GM19193 (cell line): Measurements from ENCODE around the gene KRT222.

Experiments
- POLR2A ChIP-seq: IDR thresholded peaks from 4 replicates; pipeline ENCODE4 v1.6.1; 2011; ENCODE audit not compliant: insufficient read depth, insufficient read length; ENCODE audit errors: extremely low read depth

The KRT222 gene

DNA sequence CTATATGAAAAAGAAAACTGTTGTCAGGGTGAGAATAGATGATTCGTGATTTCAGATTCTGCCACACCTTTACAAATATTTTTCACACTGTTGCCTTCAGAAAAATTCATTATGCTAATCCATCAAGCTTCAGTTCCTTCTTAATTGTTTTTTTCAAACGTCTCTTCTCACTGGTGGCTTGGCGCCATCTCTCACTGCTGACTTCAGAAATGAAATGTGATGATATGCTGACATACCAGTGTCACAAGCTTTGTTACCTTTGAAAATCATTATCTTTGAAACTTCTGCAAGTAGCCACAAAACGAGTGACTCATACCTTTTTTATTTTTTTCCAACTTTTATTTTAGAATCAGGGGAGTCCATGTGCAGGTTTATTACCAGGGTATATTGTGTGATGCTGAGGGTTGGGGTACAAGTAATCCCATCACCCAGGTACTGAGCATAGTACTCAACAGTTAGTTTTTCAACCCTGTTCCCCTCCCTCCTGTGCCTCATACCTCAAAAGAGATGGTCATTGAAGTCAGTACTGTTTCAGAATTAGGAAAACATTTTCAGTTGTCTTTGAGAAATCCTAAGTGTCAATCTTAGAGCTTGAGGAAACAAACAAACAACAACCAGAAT lies 14.0 kb upstream of the KRT222 start:
- no peak for TF ChIP-seq POLR2A

DNA sequence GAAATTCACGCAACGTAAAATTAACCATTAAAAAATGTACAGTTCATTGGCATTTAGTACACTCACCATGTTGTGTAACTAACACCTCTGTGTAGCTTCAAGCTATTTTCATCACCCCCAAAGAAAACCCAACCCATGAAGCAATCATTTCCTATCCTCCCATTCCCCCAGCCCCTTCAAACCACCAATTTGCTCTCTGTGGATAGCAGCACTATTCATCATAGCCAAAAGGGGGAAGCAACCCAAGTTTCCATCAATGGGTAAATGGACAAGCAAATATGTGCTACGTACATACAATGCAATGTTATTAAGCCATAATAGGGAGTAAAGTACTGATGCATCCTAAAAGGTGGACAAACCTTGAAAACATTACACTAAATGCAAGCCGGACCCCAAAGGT lies 10.9 kb upstream of the KRT222 start:
- TF ChIP-seq POLR2A, result no peak

DNA sequence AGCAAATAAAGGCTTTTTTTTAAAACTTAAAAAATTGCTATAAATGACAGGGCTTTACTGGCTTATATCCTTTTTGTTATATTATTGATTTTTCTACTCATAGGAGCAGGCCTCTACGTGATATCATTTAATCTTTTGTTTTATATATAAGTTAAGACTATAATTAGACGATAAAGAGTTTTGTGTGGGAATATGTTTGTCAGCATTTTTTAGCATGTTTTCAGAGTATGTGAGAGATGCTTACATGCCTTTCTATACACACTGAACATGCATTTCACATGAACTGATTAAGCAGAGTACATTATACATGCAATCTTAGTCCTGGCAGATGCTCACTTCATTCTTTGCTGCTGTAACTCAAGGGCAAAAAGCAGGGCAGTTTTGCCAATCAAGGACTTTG lies 7.7 kb upstream of the KRT222 start:
- no peak for TF ChIP-seq POLR2A

DNA sequence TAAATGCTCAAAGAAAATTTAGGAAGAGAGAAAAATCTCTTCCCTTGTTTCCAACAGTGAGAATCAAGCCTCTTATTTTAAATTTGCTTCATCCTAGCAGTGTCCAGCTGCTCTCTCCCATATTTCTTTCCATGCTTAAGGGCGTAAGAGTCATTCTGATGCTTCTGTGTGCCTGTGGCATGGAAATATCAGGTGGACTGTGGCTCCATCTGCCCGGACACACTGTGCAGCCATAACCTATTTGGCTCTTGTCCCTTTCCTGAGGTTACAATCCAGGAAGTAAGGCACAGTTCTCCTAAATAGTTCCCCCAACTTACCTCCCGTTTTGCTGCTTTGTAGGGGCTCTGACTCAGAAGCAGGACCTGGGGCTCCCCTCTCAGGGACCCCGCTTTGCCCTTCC lies 6.3 kb upstream of the KRT222 start:
- TF ChIP-seq POLR2A, result no peak

DNA sequence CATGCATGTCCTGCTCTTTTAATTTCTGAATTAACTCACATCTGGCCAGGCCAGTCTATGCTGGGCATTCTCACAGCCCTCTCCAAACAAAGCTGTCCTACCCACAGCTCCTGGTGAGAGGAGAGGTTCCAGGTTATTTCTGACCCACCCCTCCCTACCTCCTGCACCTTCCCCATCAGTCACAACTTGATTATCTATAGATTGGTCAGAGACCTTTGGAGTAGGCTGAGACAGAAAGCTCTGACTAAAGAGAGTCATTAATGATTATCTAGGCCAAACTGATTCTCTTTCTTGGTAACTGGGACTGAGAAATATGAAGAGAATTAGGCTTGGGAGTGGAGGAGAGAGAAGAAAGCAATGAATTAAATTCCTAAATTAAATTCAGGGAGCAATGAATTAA lies 1.4 kb upstream of the KRT222 start:
- TF ChIP-seq POLR2A, result no peak

DNA sequence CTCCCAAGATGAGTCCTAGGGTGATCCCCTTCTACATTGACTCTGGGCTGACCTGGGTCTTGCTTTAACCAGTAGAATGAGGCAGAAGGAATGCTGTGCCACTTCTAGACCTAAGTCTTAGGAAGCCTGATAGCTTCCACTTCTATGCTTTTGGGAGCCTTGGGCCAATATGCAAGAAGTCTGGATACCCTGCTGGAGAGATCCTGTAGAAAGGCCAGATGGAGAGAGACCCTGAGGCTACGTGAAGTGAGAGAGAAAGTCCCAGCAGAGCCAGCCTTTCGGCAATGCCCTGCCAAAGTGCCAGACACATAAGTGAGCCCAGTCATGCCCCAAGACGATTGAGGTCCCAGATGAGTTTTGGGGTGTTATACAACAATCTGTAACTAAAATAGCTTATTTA lies 1.7 kb downstream of the KRT222 start:
- TF ChIP-seq POLR2A, result no peak

DNA sequence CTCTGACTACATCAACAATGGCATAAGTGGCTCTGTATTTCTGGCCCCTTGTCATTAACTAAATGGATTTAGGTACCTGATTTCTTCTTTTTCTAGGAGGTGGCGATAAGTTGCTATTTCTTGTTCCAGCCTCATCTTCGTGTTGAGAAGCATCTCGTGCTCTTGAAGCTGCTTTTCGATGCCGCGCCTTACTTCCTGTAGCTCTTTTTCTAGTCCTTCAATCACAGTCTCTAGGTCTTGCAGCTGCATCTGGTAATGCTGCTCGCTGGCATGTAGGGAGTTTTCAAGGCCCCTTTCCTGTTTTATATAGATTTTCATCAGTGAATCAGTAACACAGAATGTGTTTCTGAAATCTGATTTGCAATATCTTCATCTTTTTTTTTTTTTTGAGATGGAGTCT lies 5.1 kb downstream of the KRT222 start:
- no peak for TF ChIP-seq POLR2A

DNA sequence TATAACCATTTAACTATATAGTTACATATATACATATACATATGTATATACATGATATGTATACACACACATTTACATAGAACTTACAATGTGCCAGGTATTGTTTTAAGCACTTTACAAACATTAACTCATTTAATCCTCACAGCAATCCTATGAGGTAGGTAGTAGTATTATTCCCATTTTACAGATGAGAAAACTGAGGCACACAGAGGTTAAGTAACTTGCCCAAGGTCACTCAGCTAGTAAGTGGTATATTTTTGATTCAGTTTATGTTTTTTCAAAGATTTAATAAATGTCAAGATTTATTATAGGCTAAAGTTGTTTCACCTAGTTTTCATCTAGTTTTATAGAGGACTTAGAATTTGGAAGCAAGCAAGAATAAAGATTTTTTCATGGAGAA lies 6.6 kb downstream of the KRT222 start:
- no peak for TF ChIP-seq POLR2A

DNA sequence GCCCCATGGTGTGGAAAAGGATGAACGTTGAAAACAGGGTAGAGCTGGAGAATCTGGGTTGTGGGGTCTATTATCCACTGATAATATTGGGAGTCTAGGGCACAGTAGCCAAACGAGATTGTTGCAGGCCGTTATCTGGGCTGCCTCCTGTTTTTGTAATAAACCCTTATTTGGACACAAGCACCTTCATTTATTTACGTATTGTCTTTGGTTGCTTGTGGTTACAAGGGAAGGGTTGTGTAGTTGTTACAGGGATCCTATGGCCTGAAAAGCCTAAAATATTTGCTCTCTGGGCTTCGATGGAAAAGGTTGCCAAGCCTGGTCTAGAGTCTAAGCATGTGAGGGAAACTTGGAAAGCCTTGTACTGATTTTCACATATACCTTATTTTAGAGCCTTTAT lies 13.0 kb downstream of the KRT222 start:
- TF ChIP-seq POLR2A, result no peak

DNA sequence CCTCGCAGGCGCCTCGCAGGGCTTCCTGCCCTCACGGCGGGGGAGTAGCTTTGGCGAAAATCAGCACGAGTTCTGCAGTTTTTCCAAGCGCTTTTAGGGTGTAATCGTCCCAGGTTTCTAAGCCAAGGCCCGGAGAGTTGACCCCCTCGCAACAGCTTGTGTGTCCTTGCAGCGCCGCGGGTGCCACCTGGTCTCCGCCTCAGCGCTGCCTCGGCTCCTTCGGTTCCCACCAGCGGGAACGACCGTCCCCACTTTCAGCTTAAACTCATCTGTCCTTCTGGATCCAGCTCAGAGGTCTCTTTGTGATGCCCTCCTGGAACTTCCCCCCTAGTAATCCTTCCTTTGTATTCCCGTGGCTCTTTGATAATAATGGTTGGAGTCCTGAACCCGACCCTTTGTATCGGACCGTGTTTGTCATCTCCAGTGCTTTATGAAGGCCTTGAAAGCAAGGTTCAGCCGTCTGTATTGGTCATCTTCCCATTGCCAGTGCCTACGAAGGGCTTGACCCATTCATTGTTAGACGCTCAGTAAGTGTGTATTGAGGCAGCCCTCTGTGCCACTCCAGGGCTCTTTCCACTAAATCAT lies 16.5 kb downstream of the KRT222 start:
- TF ChIP-seq POLR2A, result peak; percentile 9

DNA sequence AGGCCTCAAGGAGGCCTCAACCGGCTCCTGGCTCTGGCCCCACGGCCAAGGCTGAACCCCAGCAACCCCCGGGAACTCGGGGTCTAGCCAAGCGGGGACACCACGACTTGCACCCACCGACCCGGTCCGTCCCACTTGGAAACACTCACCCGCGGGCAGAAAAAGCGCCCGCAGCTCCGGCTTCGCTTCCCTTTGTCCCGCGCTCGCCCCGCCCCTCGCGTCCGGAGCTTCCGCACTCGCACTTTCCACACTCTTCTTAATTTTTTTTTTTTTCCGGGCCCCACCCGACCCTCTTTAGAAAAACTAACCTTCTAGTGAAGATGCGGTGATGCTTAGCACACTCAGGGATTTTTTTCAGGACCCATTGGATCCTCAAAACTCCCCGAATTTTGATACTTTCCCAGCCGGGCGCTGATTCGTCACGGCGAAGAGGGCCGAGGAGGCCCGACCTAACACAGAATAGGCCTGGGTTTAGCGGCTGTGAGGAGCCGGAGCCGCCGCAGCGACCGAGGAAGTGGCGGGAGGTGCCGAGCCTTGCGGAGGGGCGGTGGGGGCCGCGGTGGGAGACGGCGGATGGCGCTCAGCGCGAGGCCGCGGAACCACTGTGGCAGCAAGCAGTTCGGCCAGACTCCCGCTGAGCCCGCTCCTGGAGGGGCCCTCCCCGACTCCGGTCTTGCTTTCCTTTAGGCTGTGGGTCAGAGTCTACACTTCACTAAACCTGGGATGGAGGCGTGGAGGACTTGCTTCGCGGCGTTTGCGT lies 17.2 kb downstream of the KRT222 start, which contains the start of gene SMARCE1:
Gene SMARCE1, minus strand, starts transcription at position 195 of the 760 bp plus-strand sequence. CDS start 2,016 bp downstream, outside the sequence.
- peak; percentile 72 for TF ChIP-seq POLR2A

DNA sequence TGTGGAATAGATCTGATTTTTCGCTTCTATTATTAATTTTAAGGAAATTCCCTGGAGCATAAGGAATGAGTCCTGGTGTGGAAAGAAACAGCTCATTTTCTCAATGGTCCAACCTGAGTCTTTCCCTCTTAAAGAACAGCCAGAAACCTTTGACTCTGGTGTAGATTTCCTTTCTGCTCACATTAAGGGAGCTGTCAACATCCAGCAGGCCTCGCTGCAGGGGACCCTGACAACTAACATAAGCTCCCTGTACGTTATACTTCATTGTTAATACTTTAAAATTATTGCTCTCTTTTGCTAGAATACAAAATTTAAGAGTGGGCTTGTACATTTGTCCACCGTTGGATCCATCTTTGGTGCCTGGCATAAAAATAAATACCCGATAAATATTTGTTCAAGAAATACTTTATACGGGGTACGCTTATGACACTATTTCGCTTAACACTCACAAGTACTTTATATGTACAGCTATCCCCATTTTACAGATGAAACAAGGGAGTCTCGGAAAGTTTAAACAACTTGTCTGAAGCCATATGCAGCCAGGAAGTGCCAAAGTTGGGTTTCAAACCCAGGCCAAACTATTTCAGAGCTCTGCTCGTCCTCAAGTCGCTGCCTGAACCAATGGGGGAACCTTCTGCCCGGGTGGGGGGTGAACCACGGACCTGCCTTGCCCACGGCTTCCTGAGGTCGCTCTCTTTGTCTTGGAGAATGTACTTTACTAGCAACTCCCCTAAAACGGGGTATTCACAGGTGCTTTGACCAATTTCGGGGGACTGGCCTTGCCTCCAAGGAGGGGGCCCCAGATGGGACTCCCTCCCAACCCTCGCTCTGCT lies 18.0 kb downstream of the KRT222 start:
- TF ChIP-seq POLR2A, result no peak

DNA sequence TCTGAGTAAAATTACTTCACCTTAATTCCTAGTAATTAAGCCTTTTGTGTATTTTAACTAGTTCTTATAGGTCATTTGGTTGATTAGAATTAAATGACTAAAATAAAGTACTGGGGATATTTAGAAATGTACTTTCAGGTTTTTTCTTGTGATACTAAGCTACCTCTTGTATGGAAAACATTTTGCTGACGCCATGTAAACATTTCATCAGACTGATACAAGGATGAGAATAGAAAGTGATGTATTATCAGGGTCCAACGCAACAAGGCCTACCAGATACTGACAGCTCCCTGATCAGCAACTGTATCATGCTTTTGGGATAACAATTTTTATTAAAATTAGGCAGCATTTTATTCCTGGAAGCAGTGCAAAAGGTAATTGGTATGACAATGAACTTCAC lies 19.0 kb downstream of the KRT222 start:
- no peak for TF ChIP-seq POLR2A

DNA sequence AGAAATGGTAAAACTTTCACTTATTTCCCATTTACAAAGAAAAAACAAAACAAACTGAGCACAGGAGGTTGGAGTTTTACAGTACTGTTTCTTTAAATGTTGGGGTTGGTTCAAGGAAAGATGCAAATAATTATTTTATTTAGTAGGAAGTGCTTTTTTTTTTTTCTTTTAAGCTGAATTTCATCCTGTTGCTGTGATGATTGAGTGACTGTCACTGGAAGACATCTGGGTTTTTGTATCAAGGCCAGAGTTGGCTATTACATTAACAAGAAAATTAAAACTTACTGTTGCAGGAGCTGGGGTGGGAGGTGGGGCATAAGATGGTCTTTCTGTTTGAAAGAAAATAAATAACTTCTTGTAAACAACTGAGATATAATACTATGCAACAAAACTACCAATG lies 19.7 kb downstream of the KRT222 start:
- TF ChIP-seq POLR2A, result no peak

DNA sequence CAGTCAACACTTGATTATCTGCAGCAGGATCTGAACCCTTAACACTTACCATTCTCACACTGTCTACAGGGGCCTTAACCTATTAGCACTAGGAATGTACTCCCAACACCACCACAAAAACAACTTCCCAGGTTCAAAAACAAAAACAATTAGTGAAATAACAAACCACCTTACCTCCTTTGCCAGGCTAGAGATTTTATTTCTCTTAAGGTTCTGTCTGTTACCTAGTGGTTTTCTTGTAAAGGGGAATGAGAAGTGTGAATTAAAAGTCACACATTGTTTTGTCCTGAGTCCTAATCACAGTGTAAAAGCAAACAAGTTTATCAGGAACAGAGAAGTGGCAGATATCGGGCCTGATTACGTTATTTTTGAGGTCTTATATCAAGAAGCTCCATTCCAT lies 27.0 kb downstream of the KRT222 start:
- no peak for TF ChIP-seq POLR2A
